Measurements from ENCODE around the gene MPZL2.

GRCh38 chr11:118247041-118247440, 17.1 kb downstream of the MPZL2 start:
- no peak for TF ChIP-seq POLR2AphosphoS5 (IDR thresholded peaks at IDR 0.05; ENCODE audit: low read depth)
- TF ChIP-seq, protein P1, sequence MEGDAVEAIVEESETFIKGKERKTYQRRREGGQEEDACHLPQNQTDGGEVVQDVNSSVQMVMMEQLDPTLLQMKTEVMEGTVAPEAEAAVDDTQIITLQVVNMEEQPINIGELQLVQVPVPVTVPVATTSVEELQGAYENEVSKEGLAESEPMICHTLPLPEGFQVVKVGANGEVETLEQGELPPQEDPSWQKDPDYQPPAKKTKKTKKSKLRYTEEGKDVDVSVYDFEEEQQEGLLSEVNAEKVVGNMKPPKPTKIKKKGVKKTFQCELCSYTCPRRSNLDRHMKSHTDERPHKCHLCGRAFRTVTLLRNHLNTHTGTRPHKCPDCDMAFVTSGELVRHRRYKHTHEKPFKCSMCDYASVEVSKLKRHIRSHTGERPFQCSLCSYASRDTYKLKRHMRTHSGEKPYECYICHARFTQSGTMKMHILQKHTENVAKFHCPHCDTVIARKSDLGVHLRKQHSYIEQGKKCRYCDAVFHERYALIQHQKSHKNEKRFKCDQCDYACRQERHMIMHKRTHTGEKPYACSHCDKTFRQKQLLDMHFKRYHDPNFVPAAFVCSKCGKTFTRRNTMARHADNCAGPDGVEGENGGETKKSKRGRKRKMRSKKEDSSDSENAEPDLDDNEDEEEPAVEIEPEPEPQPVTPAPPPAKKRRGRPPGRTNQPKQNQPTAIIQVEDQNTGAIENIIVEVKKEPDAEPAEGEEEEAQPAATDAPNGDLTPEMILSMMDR (conservative IDR thresholded peaks at IDR 0.05; ENCODE audit: low read depth in 2 of 2), result no peak
- no peak for TF ChIP-seq ZNF114 (CRISPR knock-in tag; IDR thresholded peaks at IDR 0.05)
- TF ChIP-seq, protein P2, sequence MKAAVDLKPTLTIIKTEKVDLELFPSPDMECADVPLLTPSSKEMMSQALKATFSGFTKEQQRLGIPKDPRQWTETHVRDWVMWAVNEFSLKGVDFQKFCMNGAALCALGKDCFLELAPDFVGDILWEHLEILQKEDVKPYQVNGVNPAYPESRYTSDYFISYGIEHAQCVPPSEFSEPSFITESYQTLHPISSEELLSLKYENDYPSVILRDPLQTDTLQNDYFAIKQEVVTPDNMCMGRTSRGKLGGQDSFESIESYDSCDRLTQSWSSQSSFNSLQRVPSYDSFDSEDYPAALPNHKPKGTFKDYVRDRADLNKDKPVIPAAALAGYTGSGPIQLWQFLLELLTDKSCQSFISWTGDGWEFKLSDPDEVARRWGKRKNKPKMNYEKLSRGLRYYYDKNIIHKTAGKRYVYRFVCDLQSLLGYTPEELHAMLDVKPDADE (IDR thresholded peaks at IDR 0.05), result no peak
- no peak for TF ChIP-seq CREB1 (CRISPR knock-in tag; IDR thresholded peaks at IDR 0.05; ENCODE audit: low read depth)
- no peak for TF ChIP-seq EZH2 (IDR thresholded peaks at IDR 0.05; ENCODE audit: low read depth, unreplicated experiment)
- TF ChIP-seq EZH2phosphoT487 (IDR thresholded peaks at IDR 0.05; ENCODE audit: unreplicated experiment), result no peak
- no peak for TF ChIP-seq REST (IDR thresholded peaks at IDR 0.05; ENCODE audit: unreplicated experiment)
- no peak for TF ChIP-seq ZNF331 (CRISPR knock-in tag; IDR thresholded peaks at IDR 0.05; ENCODE audit: low read depth)
- no peak for TF ChIP-seq NANOG (IDR thresholded peaks at IDR 0.05; ENCODE audit: borderline replicate concordance)
- TF ChIP-seq JUNB (IDR thresholded peaks at IDR 0.05; ENCODE audit: unreplicated experiment), result no peak
